ENCODE data around the gene ACE.

Gene ACE

GRCh38 chr17:63492940-63493339 lies 16.1 kb downstream of the ACE start:
- no peak for DNase-seq

- DNase-seq: no peak
Measured at GRCh38 chr17:63493411-63493810, 16.6 kb downstream of the ACE start.

GRCh38 chr17:63494300-63494928 lies 17.6 kb downstream of the ACE start:
- no peak for DNase-seq

- peak; percentile 40 for DNase-seq
Measured at GRCh38 chr17:63495491-63495890, 18.6 kb downstream of the ACE start.

- DNase-seq: no peak
Measured at GRCh38 chr17:63496177-63496576, 19.3 kb downstream of the ACE start.

- DNase-seq: no peak
Measured at GRCh38 chr17:63496663-63497400, 20.0 kb downstream of the ACE start.

GRCh38 chr17:63497708-63498483 lies 21.0 kb downstream of the ACE start:
- peak; percentile 93 for DNase-seq

- no peak for DNase-seq
Measured at GRCh38 chr17:63498626-63499195, 21.9 kb downstream of the ACE start.

- DNase-seq: no peak
Measured at GRCh38 chr17:63500543-63501390, 23.9 kb downstream of the ACE start.

- no peak for DNase-seq
Measured at GRCh38 chr17:63503341-63503705, 26.5 kb downstream of the ACE start.

GRCh38 chr17:63504261-63504660 lies 27.4 kb downstream of the ACE start:
- DNase-seq: no peak

GRCh38 chr17:63505341-63505740 lies 28.5 kb downstream of the ACE start:
- DNase-seq: no peak

- no peak for DNase-seq
Measured at GRCh38 chr17:63506627-63507026, 29.8 kb downstream of the ACE start.

- DNase-seq: no peak
Measured at GRCh38 chr17:63511331-63511730, 34.5 kb downstream of the ACE start.

- no peak for DNase-seq
Measured at GRCh38 chr17:63512388-63512787, 35.5 kb downstream of the ACE start.

- DNase-seq: no peak
Measured at GRCh38 chr17:63512896-63513644, 36.2 kb downstream of the ACE start.

- DNase-seq: no peak
Measured at GRCh38 chr17:63514477-63514876, 37.6 kb downstream of the ACE start.

GRCh38 chr17:63514974-63515373 lies 38.1 kb downstream of the ACE start:
- DNase-seq: no peak

GRCh38 chr17:63515426-63515825 lies 38.6 kb downstream of the ACE start:
- no peak for DNase-seq

GRCh38 chr17:63516910-63517824 lies 40.3 kb downstream of the ACE start:
- no peak for DNase-seq

Measured in NCI-H1694 (cell line).